ENCODE measurements around the gene APCDD1. TPM values are rescaled to one million over a fixed set of nuclear protein-coding genes. Genes with fewer than 3 reads are reported as not detected.
A peak's percentile ranks its signal among the peaks of the same experiment; 100 is the strongest.

The APCDD1 gene
- total RNA-seq, 4 donors from 2014 or later, result 4.6 to 13.0 (median 7.5) TPM

DNA sequence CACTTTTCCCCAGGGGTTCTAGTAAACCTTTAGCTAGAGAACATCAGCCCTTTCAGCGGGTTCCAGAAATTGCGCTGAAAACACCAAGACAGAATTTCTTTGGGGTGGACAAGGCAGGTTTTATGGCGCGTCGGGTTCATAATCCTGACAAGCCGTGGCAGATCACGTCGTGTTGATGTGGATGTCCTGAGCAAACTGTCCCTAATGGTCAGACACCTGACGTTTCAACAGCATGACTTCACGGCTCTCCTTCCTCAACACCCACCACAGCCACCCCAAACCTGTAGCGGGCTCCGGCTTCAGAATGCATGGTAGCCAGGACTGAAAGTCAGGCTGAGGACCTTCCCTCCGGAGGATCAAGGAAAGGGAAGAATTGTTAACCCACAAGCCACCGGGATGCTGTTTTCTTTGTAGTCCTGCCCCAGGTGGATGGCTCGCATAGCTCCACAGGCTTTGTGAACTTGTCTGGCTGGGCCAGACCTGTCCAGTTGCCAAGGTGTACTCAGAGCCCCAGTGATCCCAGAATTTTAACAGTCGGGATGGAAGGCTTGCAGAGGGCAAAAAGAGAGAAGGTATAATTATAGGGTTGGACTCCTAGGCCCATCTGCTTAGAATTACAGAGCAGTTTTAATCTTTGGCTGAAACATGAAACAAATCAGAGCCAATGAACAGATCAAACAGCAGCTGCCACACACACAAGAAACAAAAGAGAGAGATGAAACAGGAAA, 1.5 kb downstream of the APCDD1 start:
- Histone ChIP-seq H3K27me3 (peaks cover 23 to 48% (median 32%) of the 10 kb centered on the region in 3 donors), H3K4me1 (peaks cover 0 to 14% of the 10 kb centered on the region in 2 donors), H3K9me3 (no peaks in the 10 kb centered on the region), H3K36me3 (no peaks in the 10 kb centered on the region), H3K4me3 (peak overlapping the region; percentile 50 to 67 (median 57)), H3K27ac (peak overlapping the region in 2 of 4 donors; percentile 8 to 54)
- TF ChIP-seq POLR2A (IDR thresholded peaks at IDR 0.05), result no peak
- TF ChIP-seq, protein P1, sequence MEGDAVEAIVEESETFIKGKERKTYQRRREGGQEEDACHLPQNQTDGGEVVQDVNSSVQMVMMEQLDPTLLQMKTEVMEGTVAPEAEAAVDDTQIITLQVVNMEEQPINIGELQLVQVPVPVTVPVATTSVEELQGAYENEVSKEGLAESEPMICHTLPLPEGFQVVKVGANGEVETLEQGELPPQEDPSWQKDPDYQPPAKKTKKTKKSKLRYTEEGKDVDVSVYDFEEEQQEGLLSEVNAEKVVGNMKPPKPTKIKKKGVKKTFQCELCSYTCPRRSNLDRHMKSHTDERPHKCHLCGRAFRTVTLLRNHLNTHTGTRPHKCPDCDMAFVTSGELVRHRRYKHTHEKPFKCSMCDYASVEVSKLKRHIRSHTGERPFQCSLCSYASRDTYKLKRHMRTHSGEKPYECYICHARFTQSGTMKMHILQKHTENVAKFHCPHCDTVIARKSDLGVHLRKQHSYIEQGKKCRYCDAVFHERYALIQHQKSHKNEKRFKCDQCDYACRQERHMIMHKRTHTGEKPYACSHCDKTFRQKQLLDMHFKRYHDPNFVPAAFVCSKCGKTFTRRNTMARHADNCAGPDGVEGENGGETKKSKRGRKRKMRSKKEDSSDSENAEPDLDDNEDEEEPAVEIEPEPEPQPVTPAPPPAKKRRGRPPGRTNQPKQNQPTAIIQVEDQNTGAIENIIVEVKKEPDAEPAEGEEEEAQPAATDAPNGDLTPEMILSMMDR (IDR thresholded peaks at IDR 0.05 in 4 of 5, conservative IDR thresholded peaks at IDR 0.05 in 1 of 5), result no peak
- ATAC-seq (no peak), DNase-seq (no peak)
- in situ Hi-C loops (cut with MboI; ENCODE audit: low sequenced_read_pairs in 4 of 4), result no loop called here
- intact Hi-C loops (cut with DNase I; ENCODE audit: low total_unique reads), result no loop called here

DNA sequence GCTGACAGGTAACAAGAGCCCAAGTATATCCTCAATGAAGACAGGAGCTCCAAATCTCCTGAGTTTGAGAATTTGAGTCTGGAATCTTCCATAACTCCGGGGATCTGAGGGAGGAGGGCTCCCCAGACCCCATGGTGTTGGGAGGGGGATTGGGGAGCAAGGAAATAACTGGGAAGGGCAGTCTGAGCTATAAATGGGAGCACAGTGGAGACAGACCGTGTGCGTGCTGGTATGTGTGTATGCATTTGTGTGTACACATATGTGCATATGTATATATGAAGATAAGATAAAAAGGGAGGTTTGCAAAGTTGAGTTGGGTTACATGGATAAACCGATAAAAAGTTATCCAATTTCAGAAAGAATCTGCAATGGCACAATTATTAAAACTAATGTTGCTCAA, 2.3 kb downstream of the APCDD1 start:
- in situ Hi-C loops (cut with MboI; ENCODE audit: low sequenced_read_pairs in 4 of 4), result no loop called here
- Histone ChIP-seq H3K27ac (no peak overlapping the region), H3K36me3 (no peaks in the 10 kb centered on the region), H3K4me1 (peaks cover 0 to 14% of the 10 kb centered on the region in 2 donors), H3K27me3 (peaks cover 23 to 48% (median 32%) of the 10 kb centered on the region in 3 donors), H3K4me3 (peak overlapping the region in 1 of 4 donors; percentile 58), H3K9me3 (no peaks in the 10 kb centered on the region)
- TF ChIP-seq, protein P1 (IDR thresholded peaks at IDR 0.05 in 4 of 5, conservative IDR thresholded peaks at IDR 0.05 in 1 of 5), result no peak
- TF ChIP-seq POLR2A (IDR thresholded peaks at IDR 0.05), result no peak
- no peak for ATAC-seq
- DNase-seq, result no peak
- intact Hi-C loops (cut with DNase I; ENCODE audit: low total_unique reads), result no loop called here

DNA sequence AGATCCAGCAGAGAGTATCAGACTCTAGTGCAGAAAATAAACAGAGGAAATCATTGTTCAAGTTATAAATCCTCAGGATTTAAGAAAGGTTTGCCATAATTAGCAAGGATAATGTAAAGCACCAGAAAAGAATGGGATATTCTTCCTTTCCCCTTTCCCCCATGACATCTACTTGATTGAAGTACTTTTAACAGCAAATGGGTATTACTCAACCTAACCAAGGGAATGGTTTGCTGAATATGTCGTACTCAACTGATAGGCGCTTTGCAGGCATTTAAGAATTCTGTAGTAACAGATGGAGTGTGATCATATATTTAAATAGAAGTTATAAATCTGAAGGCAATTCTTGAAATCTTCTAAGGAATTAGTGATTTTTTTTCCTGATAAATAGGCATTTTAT, 2.7 kb downstream of the APCDD1 start:
- Histone ChIP-seq H3K36me3 (no peaks in the 10 kb centered on the region), H3K4me1 (peaks cover 0 to 14% of the 10 kb centered on the region in 2 donors), H3K27ac (no peak overlapping the region), H3K27me3 (peaks cover 23 to 48% (median 32%) of the 10 kb centered on the region in 3 donors), H3K9me3 (no peaks in the 10 kb centered on the region), H3K4me3 (peak overlapping the region in 1 of 4 donors; percentile 58)
- ATAC-seq, result no peak
- TF ChIP-seq, protein P1 (IDR thresholded peaks at IDR 0.05 in 4 of 5, conservative IDR thresholded peaks at IDR 0.05 in 1 of 5), result no peak
- TF ChIP-seq POLR2A (IDR thresholded peaks at IDR 0.05), result no peak
- in situ Hi-C loops (cut with MboI; ENCODE audit: low sequenced_read_pairs in 4 of 4) (no loop called here), intact Hi-C loops (cut with DNase I; ENCODE audit: low total_unique reads) (no loop called here)
- no peak for DNase-seq

DNA sequence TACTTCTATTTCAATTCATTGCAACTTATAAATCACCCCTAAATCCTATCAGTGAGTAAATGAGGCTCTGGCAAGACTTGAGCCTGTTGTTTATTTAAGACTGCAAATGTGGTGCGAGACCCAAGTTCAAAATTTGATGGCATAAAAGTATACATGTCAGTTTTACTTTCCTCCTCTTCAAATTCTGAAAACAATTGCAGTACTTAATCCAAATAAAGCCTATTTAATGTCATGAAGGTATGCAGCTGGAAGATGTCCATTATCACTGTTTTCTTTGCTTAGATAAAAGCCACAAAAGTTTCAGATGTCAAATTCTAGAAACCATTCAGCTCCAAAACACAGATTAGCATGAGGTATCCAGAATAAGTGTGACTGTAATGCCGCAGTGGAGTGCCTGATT, 3.3 kb downstream of the APCDD1 start:
- Histone ChIP-seq H3K4me1 (peaks cover 0 to 14% of the 10 kb centered on the region in 2 donors), H3K9me3 (no peaks in the 10 kb centered on the region), H3K27ac (no peak overlapping the region), H3K4me3 (no peak overlapping the region), H3K36me3 (no peaks in the 10 kb centered on the region), H3K27me3 (peaks cover 23 to 48% (median 32%) of the 10 kb centered on the region in 3 donors)
- DNase-seq, result no peak
- no peak for ATAC-seq
- intact Hi-C loops (cut with DNase I; ENCODE audit: low total_unique reads), result no loop called here
- TF ChIP-seq, protein P1 (IDR thresholded peaks at IDR 0.05 in 4 of 5, conservative IDR thresholded peaks at IDR 0.05 in 1 of 5), result no peak
- TF ChIP-seq POLR2A (IDR thresholded peaks at IDR 0.05), result no peak
- in situ Hi-C loops (cut with MboI; ENCODE audit: low sequenced_read_pairs in 4 of 4), result no loop called here
